GM12873 (cell line): ENCODE data around the gene BCKDHA.
A peak's percentile ranks its signal among the peaks of the same experiment; 100 is the strongest.

Source experiments
- CTCF ChIP-seq: IDR thresholded peaks from 2 replicates; pipeline ENCODE4 v1.5.1; 2012; ENCODE audit warnings: low read depth, mild to moderate bottlenecking, moderate library complexity, low read length, control low read depth; ENCODE audit not compliant: insufficient read depth; ENCODE audit errors: missing control alignments

Gene BCKDHA

GRCh38 chr19:41372501-41372900, 25.1 kb upstream of the BCKDHA start:
- no peak for TF ChIP-seq CTCF

GRCh38 chr19:41373993-41374392, 23.6 kb upstream of the BCKDHA start:
- no peak for TF ChIP-seq CTCF

GRCh38 chr19:41376241-41376997, 21.2 kb upstream of the BCKDHA start, which contains the start of gene TMEM91:
Gene TMEM91 (plus strand): TSS chr19:41376533. CDS start chr19:41378310, 1,777 bp downstream.
- no peak for TF ChIP-seq CTCF

GRCh38 chr19:41376998-41377365, 20.6 kb upstream of the BCKDHA start:
- no peak for TF ChIP-seq CTCF

- TF ChIP-seq CTCF = peak; percentile 74
These were observed 19.5 kb upstream of the BCKDHA start for GRCh38 chr19:41377977-41378709.

GRCh38 chr19:41384351-41384750, 13.3 kb upstream of the BCKDHA start:
- TF ChIP-seq CTCF = no peak

GRCh38 chr19:41386442-41386841, 11.2 kb upstream of the BCKDHA start:
- no peak for TF ChIP-seq CTCF
